ENCODE results near the gene RFNG. TPM values are rescaled to one million over a fixed set of nuclear protein-coding genes. Genes with fewer than 3 reads are reported as not detected.

RFNG gene
- total and polyA plus RNA-seq, 2 of the 13 experiments (the other 11 are each of a cell fraction or from before 2014, with no cell fraction given): 61.4 to 64.0 TPM

GRCh38 chr17:82096709-82097183, 45.1 kb upstream of the RFNG start (continued):
- 0 out of 2 replicates have a peak, but pooled peaks have one; percentile 18 for TF ChIP-seq MTA1 (CRISPR knock-in tag; IDR thresholded peaks at IDR 0.05; ENCODE audit: borderline replicate concordance)
- TF ChIP-seq ZSCAN22 (CRISPR knock-in tag; IDR thresholded peaks at IDR 0.05): no peak
- 0 out of 2 replicates have a peak, but pooled peaks have one; percentile 18 for TF ChIP-seq SNAI1 (CRISPR knock-in tag; IDR thresholded peaks at IDR 0.05; ENCODE audit: borderline replicate concordance)
- no peak for TF ChIP-seq SRSF4 (IDR thresholded peaks at IDR 0.05; ENCODE audit: low read depth, low read length, poor library complexity, severe bottlenecking)
- TF ChIP-seq SKI (IDR thresholded peaks at IDR 0.05; ENCODE audit: partially characterized antibody): no peak
- TF ChIP-seq ZNF274 (CRISPR knock-in tag; IDR thresholded peaks at IDR 0.05): no peak
- no peak for TF ChIP-seq E2F5 (CRISPR knock-in tag; conservative IDR thresholded peaks at IDR 0.05)
- no peak for TF ChIP-seq ZNF713 (CRISPR knock-in tag; IDR thresholded peaks at IDR 0.05)
- no peak for TF ChIP-seq ZNF3 (CRISPR knock-in tag; IDR thresholded peaks at IDR 0.05)
- no peak for TF ChIP-seq KLF11 (CRISPR knock-in tag; IDR thresholded peaks at IDR 0.05)
- no peak for TF ChIP-seq HNRNPLL (IDR thresholded peaks at IDR 0.05; ENCODE audit: low read depth, low read length, poor library complexity, severe bottlenecking)
- no peak for TF ChIP-seq U2AF1 (optimal IDR thresholded peaks at IDR 0.05; ENCODE audit: low read depth, low read length)
- TF ChIP-seq HMGA1 (CRISPR knock-in tag; conservative IDR thresholded peaks at IDR 0.05): no peak
- TF ChIP-seq KLF13 (CRISPR knock-in tag; IDR thresholded peaks at IDR 0.05): no peak
- TF ChIP-seq ZNF639 (CRISPR knock-in tag; conservative IDR thresholded peaks at IDR 0.05): no peak
- TF ChIP-seq ZNF605 (CRISPR knock-in tag; IDR thresholded peaks at IDR 0.05): peak; percentile 69; the same call in 1 of the 2 replicates
- TF ChIP-seq AKAP8 (CRISPR knock-in tag; IDR thresholded peaks at IDR 0.05): no peak
- peak; percentile 51; the same call in 1 of the 2 replicates for TF ChIP-seq KDM5B (CRISPR knock-in tag; IDR thresholded peaks at IDR 0.05; ENCODE audit: borderline replicate concordance)
- TF ChIP-seq THAP7 (CRISPR knock-in tag; IDR thresholded peaks at IDR 0.05): 0 out of 2 replicates have a peak, but pooled peaks have one; percentile 24
- no peak for TF ChIP-seq PITX1 (CRISPR knock-in tag; IDR thresholded peaks at IDR 0.05)
- TF ChIP-seq ZNF282 (IDR thresholded peaks at IDR 0.05; ENCODE audit: partially characterized antibody): no peak
- TF ChIP-seq KMT2B (CRISPR knock-in tag; IDR thresholded peaks at IDR 0.05): no peak
- no peak for TF ChIP-seq ZNF546 (CRISPR knock-in tag; conservative IDR thresholded peaks at IDR 0.05)
- TF ChIP-seq ZFP91 (CRISPR knock-in tag; IDR thresholded peaks at IDR 0.05; ENCODE audit: borderline replicate concordance): no peak; the same call in 1 of the 2 replicates
- TF ChIP-seq RAD51 (IDR thresholded peaks at IDR 0.05; ENCODE audit: borderline replicate concordance): no peak
- 0 out of 2 replicates have a peak, but pooled peaks have one; percentile 46 for TF ChIP-seq ZNF350 (CRISPR knock-in tag; IDR thresholded peaks at IDR 0.05; ENCODE audit: borderline replicate concordance, low read depth)
- no peak for TF ChIP-seq ZNF598 (CRISPR knock-in tag; IDR thresholded peaks at IDR 0.05; ENCODE audit: borderline replicate concordance)
- no peak for TF ChIP-seq SMAD3 (CRISPR knock-in tag; IDR thresholded peaks at IDR 0.05)
